ENCODE data around the gene HOXD8.

HOXD8 gene

DNA sequence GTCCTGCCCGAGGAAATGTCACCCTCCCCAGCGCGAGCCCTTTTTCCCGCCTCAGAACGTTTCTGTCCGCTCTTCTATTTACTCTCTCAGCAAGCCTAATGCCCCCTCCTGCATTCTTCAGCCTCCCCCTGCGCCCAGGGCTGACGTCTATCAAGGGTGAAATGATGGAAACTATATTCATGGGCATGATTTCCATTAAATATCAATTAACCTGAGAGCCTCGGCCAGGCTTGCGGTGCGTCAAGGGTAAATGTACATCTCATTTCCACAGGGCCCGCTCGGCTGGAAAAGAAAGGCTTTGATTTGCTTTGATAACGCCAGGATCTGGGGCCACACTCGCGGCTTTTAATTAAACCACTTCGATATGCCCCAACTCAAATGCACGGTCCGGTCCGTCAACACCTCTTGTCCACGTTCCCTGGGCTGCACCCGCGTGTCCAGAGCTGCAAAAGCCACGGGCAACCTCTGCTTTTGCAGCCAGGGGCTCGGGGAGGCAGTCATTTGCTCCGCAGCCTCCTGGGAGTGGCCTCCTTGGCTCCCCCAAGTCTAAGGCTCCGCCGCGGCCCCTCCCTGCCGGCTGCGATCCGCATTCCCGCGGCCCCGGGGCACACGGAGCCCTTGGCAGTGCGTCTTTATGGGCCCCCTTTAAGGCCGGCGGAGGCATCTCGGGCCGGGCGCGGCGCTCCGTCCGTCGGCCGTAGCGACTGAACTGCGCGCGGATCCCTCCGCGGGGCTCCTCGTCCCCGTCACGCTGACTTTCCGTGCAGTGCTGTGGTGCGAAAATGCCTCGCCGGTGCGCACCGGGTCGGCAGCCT lies at the start of gene HOXD8:
Gene HOXD8, plus strand, starts transcription at position 724 of the 815 bp plus-strand sequence. CDS start 662 bp downstream, outside the sequence.
- no peak for DNase-seq

DNA sequence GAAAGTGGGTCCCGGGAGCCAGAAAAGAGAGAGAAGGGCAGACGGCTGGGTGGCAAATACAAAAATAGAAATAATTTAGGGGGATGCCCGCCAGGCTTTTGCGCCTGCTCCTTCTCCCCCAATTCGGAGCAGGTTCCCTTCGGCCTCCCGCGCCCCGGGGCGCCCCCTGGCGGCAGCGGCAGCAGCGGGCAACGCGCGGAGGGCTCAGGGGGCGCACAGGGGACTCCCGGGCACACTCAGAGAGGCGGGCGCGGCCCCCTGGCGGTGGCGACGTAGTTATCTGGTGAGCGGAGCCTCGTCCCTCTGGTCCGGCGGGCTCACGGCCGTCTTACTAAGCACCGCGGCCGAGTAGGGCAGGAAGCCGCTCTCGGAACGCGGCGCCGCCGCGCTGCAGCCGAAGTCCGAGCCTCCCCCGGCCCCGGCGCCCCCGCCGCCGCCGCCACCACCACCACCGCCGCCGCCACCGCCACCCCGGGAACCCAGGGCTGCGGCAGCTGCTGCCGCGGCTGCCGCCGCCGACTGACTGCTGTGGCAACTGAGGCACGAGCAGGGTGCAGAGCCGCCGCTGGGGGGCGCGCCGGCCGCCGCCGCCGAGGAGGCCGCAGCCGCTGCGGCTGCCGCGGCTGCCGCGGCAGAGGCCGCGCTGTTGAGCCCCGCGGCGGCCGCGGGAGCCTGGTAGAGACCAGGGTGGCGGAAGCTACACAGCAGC lies 49.5 kb upstream of the HOXD8 start:
- peak; percentile 19 for DNase-seq

DNA sequence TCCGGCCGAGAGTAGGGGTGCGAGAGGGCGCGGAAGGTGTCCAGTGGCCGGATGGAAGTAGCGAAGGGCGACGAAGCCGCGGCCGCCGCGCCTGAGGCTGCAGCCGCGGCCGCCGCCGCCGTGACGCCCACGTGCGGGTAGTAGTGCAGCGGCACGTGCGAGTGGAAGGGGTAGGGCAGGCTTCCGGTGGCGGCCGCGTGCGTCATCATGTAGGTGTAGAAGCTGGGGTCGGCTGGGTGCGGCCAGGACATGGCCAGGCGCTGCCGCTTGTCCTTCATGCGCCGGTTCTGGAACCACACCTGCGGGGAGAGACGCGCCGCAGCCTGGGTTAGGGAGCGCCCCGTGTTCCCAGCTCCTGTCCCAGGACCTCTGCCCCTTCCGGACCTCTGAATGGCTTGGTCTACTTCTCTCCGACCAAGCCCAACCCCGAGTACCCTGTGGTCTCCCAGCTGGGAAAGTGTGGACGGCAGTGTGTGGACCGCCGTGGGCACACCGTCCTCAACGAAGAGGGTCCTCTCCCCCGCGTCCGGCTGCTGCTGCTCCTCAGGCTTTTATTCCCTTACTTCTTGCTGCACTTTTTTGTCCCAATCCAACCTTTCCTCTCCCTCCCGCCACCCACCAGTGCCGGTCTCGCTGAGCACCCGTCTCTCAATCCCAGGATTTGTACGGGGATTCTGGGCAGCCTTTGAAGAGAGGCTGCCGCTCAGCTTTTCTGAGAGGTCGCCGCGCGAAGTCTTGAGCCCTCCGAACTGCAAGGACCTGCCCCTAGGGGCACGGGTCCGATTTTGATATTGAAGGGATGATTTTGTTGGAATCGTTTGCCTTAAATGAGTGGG lies 48.7 kb upstream of the HOXD8 start:
- no peak for DNase-seq

DNA sequence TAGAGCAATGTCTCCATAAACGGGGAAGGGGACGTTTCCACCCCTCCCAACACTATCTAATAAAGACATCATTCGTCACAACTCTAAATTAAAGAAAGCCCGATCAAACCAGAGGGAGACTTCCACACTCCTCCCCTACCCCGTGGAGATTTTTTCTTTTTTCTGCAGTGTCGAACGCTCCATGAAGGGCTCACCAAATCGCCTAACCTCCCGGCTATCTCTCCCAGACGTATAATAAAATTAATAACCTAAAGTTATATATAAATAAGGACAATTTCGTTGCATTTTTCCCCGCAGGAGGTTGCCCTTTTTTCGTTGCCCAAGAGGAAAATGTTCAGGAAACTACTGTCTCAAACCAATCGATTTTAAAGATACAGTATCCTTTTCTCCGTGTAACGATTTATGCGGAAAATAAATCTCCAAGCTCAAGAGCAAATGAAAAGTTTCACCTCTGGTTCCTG lies 48.1 kb upstream of the HOXD8 start:
- no peak for DNase-seq

DNA sequence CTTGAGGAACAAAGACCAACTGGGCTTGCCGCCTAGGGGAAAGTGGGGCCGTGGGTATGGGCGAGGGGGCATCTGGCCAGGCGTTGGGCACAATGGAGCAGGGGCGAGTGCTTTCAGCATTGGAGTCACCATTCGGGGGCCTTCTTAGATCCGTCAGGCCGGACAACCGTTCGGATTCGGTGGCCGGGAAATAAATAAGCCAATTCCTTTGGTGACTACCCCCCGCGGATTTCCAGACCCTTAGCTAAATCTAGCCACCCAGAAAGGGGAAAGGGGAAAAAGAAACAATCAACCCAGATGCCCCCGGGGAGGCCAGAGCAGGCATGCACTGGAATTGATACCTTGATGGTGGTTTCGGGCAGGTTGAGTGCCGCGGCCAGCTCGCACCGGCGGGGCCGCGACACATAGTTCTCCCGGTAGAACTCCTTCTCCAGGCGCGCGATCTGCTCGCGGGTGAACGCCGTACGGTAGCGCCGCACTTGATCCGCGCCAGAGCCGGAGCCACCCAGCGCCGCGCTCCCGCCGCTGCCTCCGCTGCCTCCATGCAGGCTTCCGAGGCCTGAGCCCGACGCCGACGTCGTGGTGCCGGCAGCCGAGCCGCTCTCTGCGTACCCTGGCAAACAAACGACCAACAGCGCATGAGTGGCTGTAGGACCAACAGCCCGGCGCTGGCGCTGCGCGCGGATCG lies 47.5 kb upstream of the HOXD8 start:
- DNase-seq = no peak

DNA sequence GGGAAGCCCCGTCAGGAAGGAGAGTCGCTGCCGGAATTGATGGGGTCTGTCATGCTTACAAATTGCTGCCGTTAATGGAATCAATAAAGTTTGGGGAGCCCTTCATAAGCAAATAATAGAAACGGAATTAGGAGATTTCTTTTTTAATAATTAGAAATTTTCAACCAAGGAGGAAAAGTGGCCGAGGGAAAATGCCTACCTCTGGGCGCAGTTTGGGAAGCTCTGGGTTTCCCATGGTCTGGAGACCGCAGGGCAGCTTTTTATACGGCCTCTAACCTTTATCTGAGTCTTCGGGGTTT lies 47.0 kb upstream of the HOXD8 start:
- DNase-seq = no peak

DNA sequence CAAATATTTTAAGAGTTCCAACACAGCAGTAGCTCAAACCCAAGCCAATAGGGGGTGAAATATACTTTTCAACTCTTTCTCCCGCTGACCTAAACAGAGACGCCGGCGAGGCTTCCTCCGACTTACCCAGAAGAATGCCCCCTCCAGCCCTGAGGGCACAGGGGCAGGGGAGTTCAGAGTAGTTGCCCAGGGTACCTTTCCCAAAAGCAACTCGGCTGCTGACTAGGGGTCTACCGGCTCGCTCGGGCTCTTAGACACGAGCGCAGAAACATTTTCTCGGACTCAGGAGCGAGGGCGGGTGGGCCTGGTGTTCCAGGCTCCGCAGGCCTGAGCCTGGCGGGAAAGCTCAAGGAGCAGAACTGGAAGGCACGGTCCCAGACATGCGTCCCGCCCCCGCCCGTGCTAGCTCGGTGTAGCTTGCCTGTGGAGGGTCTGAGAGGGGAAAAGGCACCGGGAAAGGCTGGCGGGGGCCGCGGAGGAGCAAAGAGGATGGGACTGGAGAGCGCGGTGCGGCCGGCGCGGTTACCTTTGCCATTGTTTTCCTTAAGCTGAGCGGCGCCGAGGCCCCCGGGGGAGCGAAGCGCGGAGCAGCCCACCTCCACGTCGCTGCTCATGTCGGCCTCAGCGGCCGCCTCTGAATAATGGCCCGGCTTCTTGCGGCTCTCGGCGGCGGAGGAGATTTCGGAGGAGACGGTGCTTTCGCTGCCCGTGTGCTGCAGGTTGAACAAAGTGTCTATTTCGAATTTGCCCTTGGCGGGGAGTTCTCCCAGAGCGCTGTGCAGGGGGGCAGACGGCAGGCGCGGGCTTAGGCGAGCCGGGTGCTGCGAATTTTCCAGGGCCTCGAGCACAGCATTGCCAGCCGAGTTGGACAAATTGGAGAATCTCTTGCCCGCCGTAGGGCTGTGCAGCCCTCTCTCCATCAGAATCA lies 46.4 kb upstream of the HOXD8 start:
- no peak for DNase-seq

DNA sequence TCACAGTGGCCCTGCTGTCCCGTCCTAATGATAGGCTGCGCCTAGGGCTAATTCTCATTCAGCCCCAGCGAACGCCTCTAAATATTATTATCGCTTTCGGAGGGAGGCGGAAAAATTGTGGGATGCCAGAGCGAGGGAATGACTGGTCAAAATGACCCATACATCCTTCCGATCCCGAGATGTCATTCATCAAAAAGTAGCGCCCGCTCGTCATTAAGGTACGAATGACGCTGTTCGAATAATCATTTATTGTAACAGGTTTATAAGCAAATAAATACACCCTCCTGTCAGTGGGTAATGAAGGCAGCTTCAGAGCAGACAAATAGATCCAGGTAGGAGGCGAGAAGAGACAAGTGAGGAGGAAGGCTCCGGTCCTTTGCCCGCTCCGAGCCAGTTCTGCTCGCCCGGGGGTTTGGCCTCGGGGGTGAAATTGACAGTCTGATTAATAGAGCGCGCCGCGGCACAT lies 45.7 kb upstream of the HOXD8 start, which contains the start of gene EVX2:
Gene EVX2, minus strand, starts transcription at position 167 of the 466 bp plus-strand sequence. CDS start 186 bp downstream, outside the sequence.
- DNase-seq = no peak

DNA sequence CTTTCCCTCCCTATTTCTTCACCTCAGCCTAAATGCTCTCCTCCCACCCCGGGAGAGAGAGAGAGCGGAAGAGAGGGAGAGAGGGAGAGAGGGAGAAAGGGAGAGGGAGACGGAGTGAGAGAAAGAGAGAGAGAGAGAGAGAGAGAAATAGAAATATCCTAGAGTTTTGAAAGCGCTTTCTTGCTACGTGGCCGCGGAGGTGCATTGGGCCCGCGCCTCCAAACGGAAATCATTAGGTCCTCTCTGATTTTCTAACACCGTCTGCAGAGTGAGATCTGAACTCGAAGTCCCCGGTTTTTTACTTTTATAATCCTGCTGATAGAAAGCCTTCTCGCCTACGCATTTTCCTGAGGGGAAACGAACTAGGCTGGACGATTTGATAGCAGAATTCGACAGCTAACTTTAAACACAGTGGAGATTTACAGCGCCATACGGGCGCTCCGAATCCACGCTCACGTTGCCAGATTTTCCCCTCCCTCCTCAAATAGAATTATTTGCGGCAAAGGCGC lies 44.8 kb upstream of the HOXD8 start:
- no peak for DNase-seq

DNA sequence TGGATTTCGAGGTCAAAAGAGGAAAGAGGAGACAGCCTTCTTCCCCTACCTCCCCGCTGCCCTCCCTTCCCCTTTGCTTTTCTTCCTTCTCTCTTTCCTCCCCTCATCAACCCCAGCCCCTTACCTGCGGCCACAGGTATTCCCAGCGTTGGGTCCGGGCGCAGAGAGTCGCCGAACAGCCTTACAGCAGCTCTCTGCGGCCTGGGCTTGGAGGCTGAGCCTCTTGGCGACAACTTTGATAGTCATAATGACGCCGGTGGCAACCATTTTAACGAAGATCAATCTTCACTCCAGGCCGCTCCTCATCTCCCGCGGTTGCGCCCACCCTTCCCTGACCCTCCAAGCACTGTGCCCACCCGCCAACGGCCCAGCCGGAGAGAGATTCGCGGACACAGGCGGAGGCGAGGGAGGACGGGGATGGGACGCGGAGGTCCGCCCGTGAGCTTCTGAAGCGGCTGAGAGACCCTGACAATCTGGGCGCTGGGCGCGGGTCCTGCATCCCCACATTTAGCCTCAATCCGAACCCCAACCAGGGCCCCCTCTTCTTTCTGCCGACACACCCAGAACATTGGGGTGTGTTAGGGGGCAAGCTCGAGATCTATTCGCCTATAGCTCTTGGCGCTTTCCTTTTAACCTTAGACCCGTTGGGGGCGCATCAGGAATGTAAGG lies 44.3 kb upstream of the HOXD8 start:
- DNase-seq = no peak

DNA sequence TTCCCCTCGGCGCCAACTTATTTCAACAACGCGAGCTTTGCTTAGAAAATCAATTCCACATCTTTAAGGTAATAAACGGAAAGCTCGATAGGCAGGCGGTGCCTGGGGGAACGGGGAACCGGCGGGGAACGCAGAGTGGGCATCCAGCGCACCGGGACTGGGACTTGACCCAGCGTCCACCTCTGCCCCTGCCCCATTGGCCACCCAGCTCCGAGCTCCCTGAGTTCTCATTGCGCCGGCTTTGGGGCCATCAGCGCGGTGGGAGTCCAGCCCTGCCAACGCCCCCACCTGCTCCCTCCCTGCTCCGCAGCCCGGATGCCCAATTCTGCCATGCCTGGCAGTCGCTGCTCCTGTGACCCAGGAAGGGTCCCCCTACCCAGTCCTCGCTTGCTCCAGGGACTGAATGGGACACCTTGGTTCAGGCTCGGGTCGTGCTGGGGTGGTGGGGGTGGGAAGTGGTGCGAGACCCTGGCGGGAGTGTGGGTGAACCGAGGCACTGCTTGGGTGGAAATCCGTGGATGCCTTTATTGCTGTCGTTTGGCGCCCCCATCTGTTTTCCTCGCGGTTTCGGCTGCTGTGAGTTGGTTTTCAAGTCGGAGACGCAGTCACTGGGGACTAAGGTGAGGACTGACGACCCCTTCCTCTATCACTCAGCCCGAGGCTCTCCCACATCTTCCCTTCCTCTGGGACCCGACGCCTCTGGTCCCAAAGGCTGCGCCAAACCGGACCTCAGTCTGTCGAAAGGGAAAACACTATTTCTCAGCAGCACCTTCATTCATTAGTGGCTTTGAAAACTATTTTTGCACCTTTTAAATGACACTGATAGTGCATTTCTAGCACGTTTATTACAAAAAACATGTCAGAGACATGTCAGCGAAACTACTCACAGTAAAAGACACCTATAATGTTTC lies 43.4 kb upstream of the HOXD8 start:
- DNase-seq = peak; percentile 48

DNA sequence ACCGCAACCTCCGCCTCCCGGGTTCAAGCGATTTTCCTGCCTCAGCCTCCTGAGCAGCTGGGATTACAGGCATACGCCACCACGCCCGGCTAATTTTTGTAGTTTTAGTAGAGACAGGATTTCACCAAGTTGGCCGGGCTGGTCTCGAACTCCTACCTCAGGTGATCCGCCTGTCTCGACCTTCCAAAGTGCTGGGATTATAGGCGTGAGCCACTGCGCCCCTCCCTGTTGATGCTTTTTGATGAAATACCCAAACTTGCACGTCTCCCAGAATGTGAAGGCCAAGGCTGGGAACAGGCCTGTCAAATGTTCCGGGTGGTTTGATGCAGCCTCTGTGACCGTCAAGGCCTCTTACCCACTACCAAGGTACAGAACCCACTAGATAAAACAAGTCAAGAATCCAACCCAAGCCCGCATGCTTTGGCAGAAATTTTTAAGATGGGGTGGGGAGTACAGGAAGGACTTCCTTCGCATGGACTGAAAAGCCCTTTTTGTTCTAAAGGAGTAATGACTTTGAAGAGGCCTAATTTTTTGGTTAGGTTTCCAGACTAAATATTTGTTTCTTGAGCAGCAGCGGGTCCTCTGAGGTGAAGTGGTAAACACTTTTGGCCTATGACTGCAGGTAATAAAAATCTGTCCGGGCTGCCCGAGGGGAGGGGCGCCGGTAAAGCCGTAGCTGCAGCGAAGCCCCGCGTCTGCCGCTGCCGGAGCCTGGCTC lies 42.0 kb upstream of the HOXD8 start:
- DNase-seq = no peak

DNA sequence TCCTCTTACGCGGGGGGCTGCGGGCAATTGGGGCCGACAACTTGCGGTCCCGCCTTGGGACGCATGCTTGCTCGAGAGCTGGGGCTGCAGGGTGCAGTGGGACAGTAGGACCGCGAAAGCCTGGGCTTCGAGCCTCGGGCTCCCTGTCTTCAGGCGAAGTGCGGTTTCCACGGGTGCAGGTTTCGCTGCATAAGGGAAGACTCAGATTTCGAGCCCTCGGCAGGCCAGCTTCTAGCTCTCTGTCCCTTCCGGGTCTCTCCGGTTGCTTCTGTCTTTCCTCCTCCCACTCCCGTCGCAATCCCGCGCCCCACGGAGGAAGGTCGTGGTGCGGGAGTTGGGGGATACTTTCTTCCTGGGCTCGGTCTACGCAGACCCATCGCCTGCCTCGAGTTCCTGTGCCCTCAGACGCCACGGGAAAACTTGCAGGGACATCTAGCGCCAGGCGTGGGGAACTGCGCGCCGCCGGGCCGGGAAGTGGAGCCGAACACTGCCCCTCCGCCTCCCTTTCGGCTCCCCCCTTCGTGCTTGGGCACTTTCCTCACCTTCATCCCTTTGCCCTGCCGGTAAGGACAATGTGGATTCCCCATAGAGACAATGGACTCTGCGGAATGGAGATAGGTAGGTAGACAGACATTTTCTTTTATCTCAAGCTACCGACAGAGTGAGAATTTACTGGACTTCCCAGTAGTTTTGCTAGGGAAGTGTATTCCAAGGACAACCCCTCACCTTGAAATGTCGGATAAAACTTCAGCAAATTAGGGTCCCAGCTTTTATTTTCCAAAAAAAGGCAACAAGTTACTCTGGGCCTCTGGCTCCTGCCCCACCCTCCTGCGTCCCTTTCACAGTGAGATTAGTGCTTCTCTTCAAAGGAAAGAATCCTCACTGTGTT lies 41.2 kb upstream of the HOXD8 start:
- peak; percentile 41 for DNase-seq

DNA sequence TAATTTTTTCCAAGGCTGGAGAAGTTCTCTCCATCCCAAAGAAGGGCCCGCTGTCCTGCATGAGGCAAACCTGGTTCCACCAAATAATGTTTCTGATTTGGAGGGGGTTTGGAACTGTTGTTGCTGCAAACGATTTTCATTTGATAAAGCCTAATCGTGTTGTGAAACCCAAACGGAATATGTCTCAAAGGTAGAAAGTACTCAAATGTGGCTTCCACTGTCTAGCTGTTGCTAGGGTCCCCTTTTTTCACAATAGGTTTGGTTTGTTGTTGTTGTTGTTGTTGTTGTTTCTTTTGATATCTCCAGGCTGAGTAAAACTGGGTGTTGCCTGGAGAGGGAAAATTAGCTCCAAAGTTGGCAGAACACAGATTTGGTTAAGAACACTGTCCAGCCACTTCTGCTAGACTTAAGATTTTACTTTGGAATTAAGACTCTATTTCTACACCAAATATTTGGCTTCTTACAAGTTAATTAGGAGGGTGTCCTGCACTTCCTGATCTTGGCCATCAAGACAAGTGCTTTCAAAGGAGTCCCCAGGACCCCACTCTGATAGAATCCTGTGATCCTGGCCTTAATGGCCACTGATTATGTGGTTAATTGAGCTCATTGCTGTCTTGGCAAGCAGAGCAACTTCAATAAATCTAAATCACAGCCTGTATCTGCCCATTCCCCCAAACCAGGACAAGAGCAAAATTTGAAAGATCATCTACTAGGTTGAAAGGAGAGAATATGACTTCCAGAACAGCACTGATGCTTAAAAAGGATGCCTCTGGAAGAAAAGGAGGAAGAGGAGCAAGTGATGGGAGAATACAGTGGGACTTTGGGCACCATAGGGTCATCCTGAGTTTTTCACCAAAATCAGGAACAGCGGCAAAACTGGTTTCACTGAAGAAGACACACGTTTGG lies 40.3 kb upstream of the HOXD8 start:
- no peak for DNase-seq

DNA sequence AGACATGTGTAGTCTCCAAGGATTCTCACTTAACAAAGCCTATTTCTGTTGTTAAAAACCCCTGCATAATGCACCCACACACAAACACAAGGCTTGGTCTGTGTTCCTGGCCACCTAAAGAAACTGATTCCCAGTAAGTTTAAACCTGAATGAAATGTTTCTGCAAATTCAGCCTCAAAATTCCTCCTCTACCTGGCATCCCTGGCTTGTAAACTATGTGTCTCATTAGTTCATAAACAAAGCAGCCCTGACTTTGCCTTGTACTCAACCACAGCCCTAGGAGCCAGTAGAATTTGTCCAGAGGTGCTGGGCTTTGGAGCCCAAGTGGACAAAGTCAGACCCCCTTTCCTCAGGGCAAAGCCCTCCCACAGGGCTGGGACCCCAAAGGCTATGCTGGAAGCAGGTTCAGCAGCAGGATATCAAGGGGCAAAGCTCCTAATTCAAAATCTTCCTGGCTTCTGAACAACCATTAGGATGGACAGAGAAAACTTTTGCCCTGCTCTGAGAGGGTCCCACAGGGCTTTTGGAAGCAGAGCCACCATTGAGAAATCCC lies 39.6 kb upstream of the HOXD8 start:
- DNase-seq = no peak

DNA sequence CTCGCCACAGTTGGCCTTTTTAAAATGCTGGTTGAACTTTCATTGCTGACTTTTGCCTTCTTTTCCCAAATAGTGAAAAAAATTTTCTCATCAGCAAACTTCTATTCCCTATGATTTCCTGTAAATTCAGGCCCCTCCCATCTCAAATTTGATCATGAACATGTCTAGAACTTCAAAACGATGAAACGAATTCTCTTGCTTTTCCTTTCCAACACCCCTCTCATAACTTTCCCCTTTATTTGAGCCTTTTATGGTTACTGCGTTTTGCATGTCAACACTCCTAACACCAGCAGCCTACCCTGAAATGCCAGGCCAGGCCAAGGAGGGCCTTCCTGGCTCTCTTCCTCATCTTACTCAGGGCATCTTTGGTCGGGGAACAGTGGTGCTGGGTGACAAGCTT lies 38.6 kb upstream of the HOXD8 start:
- DNase-seq = no peak

All from amniotic stem cell (primary cell).